Left ventricle myocardium inferior (tissue), 1 donor: ENCODE results near the gene BMP15. TPM values are rescaled to one million over a fixed set of nuclear protein-coding genes. Genes with fewer than 3 reads are reported as not detected.

Experiments used
- DNase-seq: peaks from one replicate; pipeline ENCODE4 v3.0.0-alpha.2; 2020
- H3K27ac ChIP-seq: fragments of 200-600 bp; replicated peaks from 2 replicates; pipeline ENCODE4 v1.8.0; 2021
- H3K27me3 ChIP-seq: fragments of 200-600 bp; 2 replicates; pipeline ENCODE4 v1.8.0; 2021; ENCODE audit warnings: low read depth
- H3K36me3 ChIP-seq: fragments of 200-600 bp; 2 replicates; pipeline ENCODE4 v1.8.0; 2021
- H3K4me1 ChIP-seq: fragments of 200-600 bp; 2 replicates; pipeline ENCODE4 v1.8.0; 2021
- H3K4me3 ChIP-seq: fragments of 200-600 bp; 2 replicates; pipeline ENCODE4 v1.8.0; 2021; ENCODE audit warnings: mild to moderate bottlenecking, moderate library complexity
- H3K9me3 ChIP-seq: fragments of 200-600 bp; replicated peaks from 2 replicates; pipeline ENCODE4 v1.8.0; 2021
- intact Hi-C: fragments of 100-400 bp; cut with micrococcal nuclease; formaldehyde crosslinking; loops from one replicate; pipeline ENCODE4 v1.11.0; 2022
- total RNA-seq: library from RNA; stranded (reverse); fragmentation: NEBNext Ultra II Directional; extraction: Animal tissue kit (Norgen Biotek cat#: 25700); gene quantifications from one replicate; pipeline ENCODE4 v1.2.1, GENCODE V29; 2021
- TF ChIP-seq, protein P1 (sequence below): fragments of 200-600 bp; IDR thresholded peaks from 2 replicates; pipeline ENCODE4 v1.8.0; 2021; ENCODE audit warnings: antibody characterized with exemption, mild to moderate bottlenecking, borderline replicate concordance
- donor health status: DM: no; HTN: yes; CAD: no; lungs with severe emphysema.

The BMP15 gene
- total RNA-seq, 1 donor from 2014 or later: not detected

DNA sequence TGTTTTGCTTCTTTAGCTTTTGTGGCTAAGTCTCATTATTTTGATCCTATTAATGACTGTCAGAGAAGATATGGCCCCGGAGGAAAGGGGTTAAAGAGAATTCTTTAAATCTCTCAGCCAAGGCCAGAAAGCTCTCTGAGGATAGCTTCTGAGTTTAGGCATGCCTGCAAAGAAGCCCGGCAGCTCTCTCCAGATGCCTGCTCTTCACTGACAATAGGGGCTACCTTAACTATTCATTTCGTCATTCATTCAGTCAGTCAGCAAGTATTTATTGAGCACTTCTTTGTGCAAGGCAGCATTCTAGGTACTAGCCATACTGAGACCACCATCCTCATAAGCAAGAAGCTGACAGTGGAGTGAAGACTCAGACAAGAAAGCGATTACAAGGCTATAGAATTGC is 34.0 kb upstream of the BMP15 start:
- intact Hi-C loops: no loop called here
- H3K27ac ChIP-seq: no peak overlapping the region
- no peak for DNase-seq
- no peaks in the 10 kb centered on the region for H3K27me3 ChIP-seq
- H3K4me1 ChIP-seq: no peaks in the 10 kb centered on the region
- H3K9me3 ChIP-seq: no peaks in the 10 kb centered on the region
- TF ChIP-seq, protein P1, sequence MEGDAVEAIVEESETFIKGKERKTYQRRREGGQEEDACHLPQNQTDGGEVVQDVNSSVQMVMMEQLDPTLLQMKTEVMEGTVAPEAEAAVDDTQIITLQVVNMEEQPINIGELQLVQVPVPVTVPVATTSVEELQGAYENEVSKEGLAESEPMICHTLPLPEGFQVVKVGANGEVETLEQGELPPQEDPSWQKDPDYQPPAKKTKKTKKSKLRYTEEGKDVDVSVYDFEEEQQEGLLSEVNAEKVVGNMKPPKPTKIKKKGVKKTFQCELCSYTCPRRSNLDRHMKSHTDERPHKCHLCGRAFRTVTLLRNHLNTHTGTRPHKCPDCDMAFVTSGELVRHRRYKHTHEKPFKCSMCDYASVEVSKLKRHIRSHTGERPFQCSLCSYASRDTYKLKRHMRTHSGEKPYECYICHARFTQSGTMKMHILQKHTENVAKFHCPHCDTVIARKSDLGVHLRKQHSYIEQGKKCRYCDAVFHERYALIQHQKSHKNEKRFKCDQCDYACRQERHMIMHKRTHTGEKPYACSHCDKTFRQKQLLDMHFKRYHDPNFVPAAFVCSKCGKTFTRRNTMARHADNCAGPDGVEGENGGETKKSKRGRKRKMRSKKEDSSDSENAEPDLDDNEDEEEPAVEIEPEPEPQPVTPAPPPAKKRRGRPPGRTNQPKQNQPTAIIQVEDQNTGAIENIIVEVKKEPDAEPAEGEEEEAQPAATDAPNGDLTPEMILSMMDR: no peak
- H3K4me3 ChIP-seq: no peak overlapping the region
- H3K36me3 ChIP-seq: no peaks in the 10 kb centered on the region

DNA sequence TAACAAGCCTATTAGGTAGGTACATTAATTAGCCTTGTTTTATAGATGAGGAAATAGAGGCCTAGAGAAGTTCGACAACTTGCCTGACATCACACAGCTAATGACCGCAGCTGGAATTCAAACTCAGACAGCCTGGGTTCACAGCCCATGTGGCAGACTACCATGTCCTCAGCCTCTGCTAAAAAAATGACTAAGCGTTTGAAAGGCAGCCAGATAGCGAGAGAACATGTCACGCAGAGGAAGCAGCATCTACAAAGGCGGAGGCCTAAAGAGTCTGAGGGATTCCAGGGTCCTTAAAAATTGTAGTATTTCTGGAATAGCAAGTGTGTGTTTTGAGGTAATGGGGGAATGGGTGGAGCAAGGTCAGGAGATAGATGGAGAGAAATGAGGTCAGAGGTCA is 33.2 kb upstream of the BMP15 start:
- intact Hi-C loops: no loop called here
- Histone ChIP-seq H3K27me3 (no peaks in the 10 kb centered on the region), H3K9me3 (no peaks in the 10 kb centered on the region), H3K27ac (no peak overlapping the region), H3K4me3 (no peak overlapping the region), H3K4me1 (no peaks in the 10 kb centered on the region), H3K36me3 (no peaks in the 10 kb centered on the region)
- TF ChIP-seq, protein P1: no peak
- no peak for DNase-seq

DNA sequence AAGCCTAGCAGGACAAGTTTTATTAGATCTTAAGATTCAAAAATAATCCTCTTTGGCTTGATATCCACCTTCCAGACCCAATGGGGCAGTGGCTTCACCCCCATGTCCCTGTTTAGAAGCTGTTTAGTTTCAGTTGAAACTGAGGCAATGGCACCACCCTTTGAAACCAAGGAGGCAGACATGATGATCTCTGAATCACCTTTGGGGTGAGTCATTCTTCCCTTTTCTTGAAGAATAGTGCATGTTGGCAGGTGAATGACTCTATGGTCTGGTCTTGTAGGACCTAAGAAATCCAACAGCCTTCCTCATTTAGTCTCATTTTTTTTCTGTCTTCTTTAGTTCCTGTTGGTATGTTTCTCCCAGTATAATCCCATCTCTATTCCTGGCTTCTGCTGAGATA is 29.5 kb upstream of the BMP15 start:
- H3K27me3 ChIP-seq: no peaks in the 10 kb centered on the region
- intact Hi-C loops: no loop called here
- TF ChIP-seq, protein P1: no peak

DNA sequence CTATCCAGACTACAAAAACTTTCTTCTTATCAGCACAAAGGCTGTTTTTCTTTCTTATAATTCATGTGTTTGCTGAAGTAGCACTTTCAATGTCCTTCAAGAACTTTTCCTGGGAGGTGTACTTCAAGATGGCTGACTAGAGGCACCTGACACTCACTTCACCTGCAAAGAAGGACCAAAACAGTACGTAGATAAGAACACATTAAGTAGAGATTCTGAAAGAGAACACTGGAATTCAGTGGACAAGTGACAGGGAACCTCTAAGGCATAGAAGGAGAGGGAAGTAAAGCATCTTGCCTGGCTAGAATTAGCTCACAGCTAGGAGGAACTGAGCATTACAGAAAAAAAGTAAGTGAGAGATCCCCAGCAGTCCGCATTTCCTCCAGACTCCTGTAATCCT is 21.7 kb upstream of the BMP15 start:
- H3K27me3 ChIP-seq: no peaks in the 10 kb centered on the region
- H3K4me3 ChIP-seq: no peak overlapping the region
- DNase-seq: no peak
- H3K36me3 ChIP-seq: no peaks in the 10 kb centered on the region
- TF ChIP-seq, protein P1: no peak
- H3K9me3 ChIP-seq: peaks cover 5% of the 10 kb centered on the region
- no peaks in the 10 kb centered on the region for H3K4me1 ChIP-seq
- no peak overlapping the region for H3K27ac ChIP-seq
- intact Hi-C loops: no loop called here

More for the DNA sequence above, 29.5 kb upstream of the BMP15 start:
- Histone ChIP-seq H3K9me3 (no peaks in the 10 kb centered on the region), H3K4me1 (no peaks in the 10 kb centered on the region), H3K4me3 (no peak overlapping the region), H3K36me3 (no peaks in the 10 kb centered on the region), H3K27ac (no peak overlapping the region)
- no peak for DNase-seq

DNA sequence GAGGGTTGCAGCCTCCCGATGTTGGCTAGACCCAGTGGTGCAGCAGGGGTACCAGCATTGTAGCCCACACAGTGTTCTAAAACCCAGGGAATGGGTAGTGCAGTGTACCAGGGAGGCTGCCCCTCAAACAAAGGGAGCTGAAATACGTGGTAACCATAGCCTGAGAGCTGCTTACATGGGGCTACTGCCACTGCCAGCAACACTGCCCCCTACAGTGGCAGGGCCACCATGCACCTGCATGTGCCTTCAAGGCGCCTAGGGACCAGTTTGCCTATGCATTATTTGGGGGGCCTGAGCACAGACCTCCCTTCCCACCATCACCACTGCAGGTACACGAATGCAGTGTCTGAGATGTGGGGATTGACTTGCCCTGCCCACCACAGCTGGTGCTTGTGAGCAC is 21.0 kb upstream of the BMP15 start:
- TF ChIP-seq, protein P1: no peak
- no peak for DNase-seq
- intact Hi-C loops: no loop called here
- Histone ChIP-seq H3K27ac (no peak overlapping the region), H3K4me3 (no peak overlapping the region), H3K9me3 (peaks cover 5% of the 10 kb centered on the region), H3K36me3 (no peaks in the 10 kb centered on the region), H3K4me1 (no peaks in the 10 kb centered on the region), H3K27me3 (no peaks in the 10 kb centered on the region)

DNA sequence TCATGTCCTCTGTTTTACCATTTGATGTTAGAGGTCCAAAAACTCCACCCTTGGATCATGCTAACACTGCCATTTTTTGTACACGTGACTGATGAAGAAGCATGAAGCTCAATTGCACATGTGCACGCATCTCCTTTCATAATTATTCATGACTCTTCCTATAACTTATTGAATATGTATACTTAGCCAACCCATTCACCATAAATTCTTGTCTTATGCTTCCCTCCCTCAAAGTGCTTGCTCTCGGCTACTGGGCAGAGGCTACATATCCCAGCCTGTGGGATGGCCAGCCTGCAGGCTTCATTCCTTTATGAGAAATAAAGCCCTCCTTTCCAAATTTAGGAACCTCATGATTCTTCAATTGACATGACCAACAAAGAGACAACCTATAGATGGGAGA is 17.5 kb upstream of the BMP15 start:
- intact Hi-C loops: no loop called here
- H3K4me3 ChIP-seq: no peak overlapping the region
- H3K27ac ChIP-seq: no peak overlapping the region
- peaks cover 5% of the 10 kb centered on the region for H3K9me3 ChIP-seq
- no peaks in the 10 kb centered on the region for H3K36me3 ChIP-seq
- no peak for DNase-seq
- TF ChIP-seq, protein P1: no peak
- no peaks in the 10 kb centered on the region for H3K4me1 ChIP-seq
- H3K27me3 ChIP-seq: no peaks in the 10 kb centered on the region
